HUES6 (cell line): ENCODE results near the gene IFRD2.

Experiments
- H3K27ac ChIP-seq: 2 replicates; pipeline ENCODE4 v1.7.0; 2013; ENCODE audit warnings: low read depth, mild to moderate bottlenecking, low read length, inconsistent platforms
- H3K27me3 ChIP-seq: 2 replicates; pipeline ENCODE4 v1.6.1; 2013; ENCODE audit warnings: low read length; ENCODE audit not compliant: control insufficient read depth, insufficient read depth
- H3K36me3 ChIP-seq: 2 replicates; pipeline ENCODE4 v1.6.1; 2013; ENCODE audit warnings: low read length; ENCODE audit not compliant: control insufficient read depth, insufficient read depth
- H3K4me1 ChIP-seq: 2 replicates; pipeline ENCODE4 v1.6.1; 2013; ENCODE audit warnings: low read length; ENCODE audit not compliant: control insufficient read depth, insufficient read depth
- H3K4me3 ChIP-seq: 2 replicates; pipeline ENCODE4 v1.5.1; 2013; ENCODE audit warnings: low read depth, low read length
- H3K9ac ChIP-seq: one replicate; pipeline ENCODE4 v1.6.1; 2013; ENCODE audit warnings: mild to moderate bottlenecking, low read length
- H3K9me3 ChIP-seq: 2 replicates; pipeline ENCODE4 v1.6.1; 2013; ENCODE audit warnings: low read depth, low read length; ENCODE audit not compliant: control insufficient read depth, insufficient read depth

The IFRD2 gene, protein sequence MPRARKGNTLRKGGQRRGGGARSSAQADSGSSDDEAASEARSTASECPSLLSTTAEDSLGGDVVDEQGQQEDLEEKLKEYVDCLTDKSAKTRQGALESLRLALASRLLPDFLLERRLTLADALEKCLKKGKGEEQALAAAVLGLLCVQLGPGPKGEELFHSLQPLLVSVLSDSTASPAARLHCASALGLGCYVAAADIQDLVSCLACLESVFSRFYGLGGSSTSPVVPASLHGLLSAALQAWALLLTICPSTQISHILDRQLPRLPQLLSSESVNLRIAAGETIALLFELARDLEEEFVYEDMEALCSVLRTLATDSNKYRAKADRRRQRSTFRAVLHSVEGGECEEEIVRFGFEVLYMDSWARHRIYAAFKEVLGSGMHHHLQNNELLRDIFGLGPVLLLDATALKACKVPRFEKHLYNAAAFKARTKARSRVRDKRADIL

DNA sequence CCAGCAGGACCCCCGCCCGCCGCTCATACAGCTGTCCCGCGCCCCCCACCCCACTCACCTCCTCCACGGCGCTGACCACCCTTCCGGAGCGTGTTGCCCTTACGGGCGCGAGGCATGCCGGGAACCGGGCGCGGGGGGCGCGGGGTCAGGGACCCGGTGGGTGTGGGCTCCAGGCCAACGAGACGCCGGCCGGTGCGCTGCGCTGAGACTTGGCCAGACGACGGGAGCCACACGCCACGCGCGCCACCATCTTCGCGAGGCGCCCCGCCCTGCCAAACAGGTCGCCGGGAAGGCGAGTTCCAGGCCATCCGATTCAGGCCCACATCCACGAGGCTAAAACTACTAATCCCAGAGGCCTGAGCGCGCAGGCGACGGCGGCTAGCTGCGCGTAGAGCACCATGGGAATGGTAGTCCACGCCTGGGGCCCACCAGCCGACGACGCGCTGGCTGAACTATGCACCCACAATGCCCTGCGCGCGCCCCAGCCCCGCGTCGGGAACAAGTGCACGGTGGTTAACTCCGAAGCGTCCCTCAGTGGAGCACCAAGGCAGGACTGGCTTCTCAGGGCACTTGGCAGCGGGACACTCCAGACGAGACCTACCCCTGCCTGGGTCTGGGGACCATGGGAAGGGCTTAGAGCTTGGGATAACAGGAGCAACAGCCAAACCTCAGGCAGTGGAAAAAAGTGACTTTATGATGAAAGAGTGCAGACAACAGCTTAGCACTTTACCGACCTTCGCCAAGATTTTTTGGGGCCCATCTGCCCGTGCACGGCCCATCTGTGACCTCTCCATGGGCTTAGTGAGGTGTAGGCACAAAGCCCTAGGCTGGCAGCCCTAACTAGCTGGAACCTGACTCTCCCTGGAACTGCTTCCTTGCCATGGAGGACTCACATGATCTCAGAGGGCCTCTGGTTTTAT is at the start of gene IFRD2:
Gene IFRD2, minus strand, starts transcription at position 271 of the 920 bp plus-strand sequence. Its CDS starts 155 bp downstream, at position 116.
- peaks cover 4% of the 10 kb centered on the region for H3K4me1 ChIP-seq
- no peaks in the 10 kb centered on the region for H3K27me3 ChIP-seq
- peak within 1 kb of the TSS; percentile 97 for H3K4me3 ChIP-seq
- H3K9ac ChIP-seq, result peak within 1 kb of the TSS; percentile 93
- peaks cover 38% of the 10 kb centered on the region for H3K36me3 ChIP-seq
- peak within 1 kb of the TSS; percentile 79; the same call in 1 of the 2 replicates for H3K27ac ChIP-seq
- H3K9me3 ChIP-seq, result no peaks in the 10 kb centered on the region

DNA sequence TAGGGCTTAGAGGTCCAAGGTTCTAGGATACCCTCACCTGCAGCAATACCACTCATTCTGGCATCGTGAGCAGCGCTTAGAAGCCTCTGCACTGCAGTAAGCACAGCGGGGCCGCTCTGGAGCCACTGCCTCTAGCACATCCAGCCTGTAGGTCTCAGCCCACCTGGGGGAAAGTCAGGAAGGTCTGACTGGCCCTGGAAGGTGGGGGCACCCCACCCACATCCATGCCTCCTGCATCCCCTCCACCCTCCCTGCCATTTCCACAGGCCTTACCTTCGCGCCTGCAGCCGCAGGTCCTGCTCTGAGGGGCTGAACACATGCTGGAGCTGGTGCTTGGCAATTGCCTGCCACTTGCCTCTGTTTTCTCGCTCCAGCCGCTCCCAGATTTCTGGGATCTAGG is 49.3 kb upstream of the IFRD2 start:
- no peaks in the 10 kb centered on the region for H3K9me3 ChIP-seq
- peaks cover 23% of the 10 kb centered on the region for H3K4me1 ChIP-seq
- no peak overlapping the region for H3K4me3 ChIP-seq
- peaks cover 68% of the 10 kb centered on the region for H3K27me3 ChIP-seq
- H3K36me3 ChIP-seq, result no peaks in the 10 kb centered on the region
- H3K9ac ChIP-seq, result no peak overlapping the region
- H3K27ac ChIP-seq, result no peak overlapping the region

DNA sequence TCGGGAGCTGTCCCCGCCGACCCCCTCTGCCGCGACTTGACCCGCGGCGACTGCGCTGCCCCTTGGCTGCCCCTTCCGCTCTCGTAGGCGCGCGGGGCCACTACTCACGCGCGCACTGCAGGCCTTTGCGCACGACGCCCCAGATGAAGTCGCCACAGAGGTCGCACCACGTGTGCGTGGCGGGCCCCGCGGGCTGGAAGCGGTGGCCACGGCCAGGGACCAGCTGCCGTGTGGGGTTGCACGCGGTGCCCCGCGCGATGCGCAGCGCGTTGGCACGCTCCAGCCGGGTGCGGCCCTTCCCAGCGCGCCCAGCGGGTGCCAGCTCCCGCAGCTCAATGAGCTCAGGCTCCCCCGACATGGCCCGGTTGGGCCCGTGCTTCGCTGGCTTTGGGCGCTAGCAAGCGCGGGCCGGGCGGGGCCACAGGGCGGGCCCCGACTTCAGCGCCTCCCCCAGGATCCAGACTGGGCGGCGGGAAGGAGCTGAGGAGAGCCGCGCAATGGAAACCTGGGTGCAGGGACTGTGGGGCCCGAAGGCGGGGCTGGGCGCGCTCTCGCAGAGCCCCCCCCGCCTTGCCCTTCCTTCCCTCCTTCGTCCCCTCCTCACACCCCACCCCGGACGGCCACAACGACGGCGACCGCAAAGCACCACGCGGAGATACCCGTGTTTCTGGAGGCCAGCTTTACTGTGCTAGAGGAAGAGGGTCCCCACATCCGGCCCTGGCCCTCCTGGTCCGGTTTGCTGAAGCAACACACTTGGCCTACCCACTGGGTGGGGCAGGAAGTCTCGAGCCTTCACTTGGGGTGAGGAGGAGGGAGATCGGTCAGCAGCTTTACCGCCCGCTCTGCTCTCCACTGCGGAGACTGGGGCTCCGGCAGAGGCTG is 48.5 kb upstream of the IFRD2 start, which contains the start of gene RASSF1:
Gene RASSF1, minus strand, starts transcription at position 389 of the 882 bp plus-strand sequence. Its CDS starts 31 bp downstream, at position 358.
- Histone ChIP-seq H3K27ac (no peak within 1 kb of the TSS), H3K4me3 (peak within 1 kb of the TSS; percentile 59)

DNA sequence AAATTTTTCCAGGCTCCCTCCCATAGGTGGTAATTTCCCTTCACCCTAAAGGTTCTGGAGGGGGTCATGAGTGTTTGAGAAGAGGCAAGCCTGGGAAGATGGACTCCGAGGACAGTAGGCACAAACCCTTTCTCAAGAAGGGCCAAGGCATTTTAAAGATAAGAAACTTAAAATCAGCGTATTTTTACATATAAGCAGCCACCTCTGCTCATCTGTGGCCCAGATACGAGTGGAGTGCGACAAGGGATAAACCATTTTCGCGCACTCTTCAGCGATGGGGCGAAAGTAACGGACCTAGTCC is 47.9 kb upstream of the IFRD2 start:
- Histone ChIP-seq H3K36me3 (no peaks in the 10 kb centered on the region), H3K27ac (no peak overlapping the region), H3K4me1 (peaks cover 31% of the 10 kb centered on the region), H3K27me3 (peaks cover 61% of the 10 kb centered on the region), H3K4me3 (peak overlapping the region; percentile 59), H3K9me3 (no peaks in the 10 kb centered on the region), H3K9ac (no peak overlapping the region)

More for the DNA sequence above, 48.5 kb upstream of the IFRD2 start, which contains the start of gene RASSF1:
- peaks cover 64% of the 10 kb centered on the region for H3K27me3 ChIP-seq
- H3K4me1 ChIP-seq, result peaks cover 30% of the 10 kb centered on the region
- H3K36me3 ChIP-seq, result no peaks in the 10 kb centered on the region
- no peak within 1 kb of the TSS for H3K9ac ChIP-seq
- no peaks in the 10 kb centered on the region for H3K9me3 ChIP-seq

DNA sequence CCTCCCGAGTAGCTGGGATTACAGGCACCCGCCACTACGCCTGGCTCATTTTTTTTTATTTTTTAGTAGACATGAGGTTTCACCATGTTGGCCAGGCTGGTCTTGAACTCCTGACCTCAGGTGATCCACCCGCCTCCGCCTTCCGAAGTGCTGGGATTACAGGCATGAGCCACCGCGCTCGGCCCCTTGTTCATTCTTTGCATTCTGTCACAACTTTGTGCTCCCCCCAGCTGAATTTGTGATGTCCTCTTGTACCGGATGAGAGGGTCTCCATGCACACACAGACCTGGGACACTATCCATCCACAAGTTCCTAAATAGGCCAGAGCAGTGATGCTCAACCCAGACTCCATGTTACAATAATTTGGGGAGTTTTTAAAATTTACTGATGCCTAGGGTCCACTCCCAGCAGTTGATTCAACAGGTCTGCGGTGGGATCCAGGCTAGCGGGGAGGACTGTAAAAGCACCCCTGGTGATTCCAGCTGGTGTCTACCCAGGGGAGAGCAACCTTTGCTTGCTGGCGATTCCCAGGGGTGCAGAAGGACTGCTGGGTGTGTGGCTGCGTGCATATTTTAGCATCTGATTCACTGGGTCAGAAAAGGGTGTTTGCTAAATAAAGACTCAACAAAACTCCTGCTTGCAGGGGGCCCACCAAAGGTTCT is 47.4 kb upstream of the IFRD2 start:
- Histone ChIP-seq H3K9me3 (no peaks in the 10 kb centered on the region), H3K9ac (no peak overlapping the region), H3K27me3 (peaks cover 56% of the 10 kb centered on the region), H3K27ac (no peak overlapping the region), H3K4me1 (peaks cover 31% of the 10 kb centered on the region), H3K4me3 (peak overlapping the region; percentile 59; the same call in 1 of the 2 replicates), H3K36me3 (no peaks in the 10 kb centered on the region)

DNA sequence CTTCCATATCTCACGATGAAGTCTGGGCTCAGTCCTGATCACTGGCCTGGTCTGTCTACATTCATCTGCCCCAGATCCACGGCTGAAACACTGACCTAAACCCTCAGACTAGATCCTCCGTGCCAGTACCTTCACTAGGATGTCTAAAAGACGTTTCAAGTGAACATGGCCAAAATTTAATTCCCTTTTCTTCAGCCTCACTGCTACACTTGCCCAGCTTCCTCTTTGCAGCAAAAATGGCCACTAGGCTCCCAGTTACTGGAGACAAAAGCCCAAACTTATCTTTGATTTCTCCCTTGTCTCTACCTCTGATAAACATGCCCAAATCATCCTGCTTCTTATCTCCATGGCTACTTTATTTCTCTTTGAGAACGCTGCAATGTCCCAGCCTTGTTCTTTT is 46.7 kb upstream of the IFRD2 start:
- peaks cover 54% of the 10 kb centered on the region for H3K27me3 ChIP-seq
- no peaks in the 10 kb centered on the region for H3K9me3 ChIP-seq
- H3K9ac ChIP-seq, result no peak overlapping the region
- no peak overlapping the region for H3K27ac ChIP-seq
- H3K36me3 ChIP-seq, result peaks cover 3% of the 10 kb centered on the region; the same call in 1 of the 2 replicates
- peaks cover 35% of the 10 kb centered on the region for H3K4me1 ChIP-seq
- H3K4me3 ChIP-seq, result no peak overlapping the region

DNA sequence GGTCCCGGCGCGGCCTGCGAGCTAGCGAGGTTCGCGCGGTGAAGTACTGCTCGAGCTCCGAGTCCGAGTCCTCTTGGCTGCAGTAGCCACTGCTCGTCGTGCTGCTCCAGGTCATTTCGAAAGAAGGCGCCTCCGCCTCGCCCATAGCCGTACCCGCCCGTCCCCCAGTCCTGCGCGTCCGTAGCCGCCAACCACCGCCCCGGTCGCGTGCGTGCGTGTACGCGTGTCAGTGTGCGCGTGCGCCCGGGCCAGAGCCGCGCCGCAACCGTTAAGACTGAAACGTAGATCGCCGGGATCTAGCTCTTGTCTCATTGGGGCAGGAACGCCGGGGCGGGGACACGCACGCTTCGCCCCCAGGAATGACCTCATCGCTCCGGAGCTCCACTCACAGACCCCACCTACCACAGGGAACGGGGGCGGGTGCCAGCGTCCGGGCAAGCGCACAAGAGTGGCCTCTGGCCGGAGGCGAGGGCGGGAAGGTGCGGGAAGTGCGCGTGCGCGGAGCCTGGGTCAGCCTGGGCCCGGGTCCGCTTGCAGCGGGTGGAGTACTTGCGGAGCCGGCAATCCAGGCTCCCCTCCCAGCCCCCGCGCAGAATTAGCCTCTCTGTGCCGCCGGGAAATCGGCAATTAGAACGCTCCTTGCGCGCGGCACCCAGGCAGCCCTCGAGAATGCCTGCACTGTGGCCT is 45.1 kb upstream of the IFRD2 start:
- peaks cover 8% of the 10 kb centered on the region for H3K36me3 ChIP-seq
- H3K27ac ChIP-seq, result peak overlapping the region; percentile 90
- peak overlapping the region; percentile 95 for H3K9ac ChIP-seq
- H3K9me3 ChIP-seq, result no peaks in the 10 kb centered on the region
- H3K4me3 ChIP-seq, result peak overlapping the region; percentile 89
- peaks cover 35% of the 10 kb centered on the region for H3K4me1 ChIP-seq
- peaks cover 39% of the 10 kb centered on the region for H3K27me3 ChIP-seq

DNA sequence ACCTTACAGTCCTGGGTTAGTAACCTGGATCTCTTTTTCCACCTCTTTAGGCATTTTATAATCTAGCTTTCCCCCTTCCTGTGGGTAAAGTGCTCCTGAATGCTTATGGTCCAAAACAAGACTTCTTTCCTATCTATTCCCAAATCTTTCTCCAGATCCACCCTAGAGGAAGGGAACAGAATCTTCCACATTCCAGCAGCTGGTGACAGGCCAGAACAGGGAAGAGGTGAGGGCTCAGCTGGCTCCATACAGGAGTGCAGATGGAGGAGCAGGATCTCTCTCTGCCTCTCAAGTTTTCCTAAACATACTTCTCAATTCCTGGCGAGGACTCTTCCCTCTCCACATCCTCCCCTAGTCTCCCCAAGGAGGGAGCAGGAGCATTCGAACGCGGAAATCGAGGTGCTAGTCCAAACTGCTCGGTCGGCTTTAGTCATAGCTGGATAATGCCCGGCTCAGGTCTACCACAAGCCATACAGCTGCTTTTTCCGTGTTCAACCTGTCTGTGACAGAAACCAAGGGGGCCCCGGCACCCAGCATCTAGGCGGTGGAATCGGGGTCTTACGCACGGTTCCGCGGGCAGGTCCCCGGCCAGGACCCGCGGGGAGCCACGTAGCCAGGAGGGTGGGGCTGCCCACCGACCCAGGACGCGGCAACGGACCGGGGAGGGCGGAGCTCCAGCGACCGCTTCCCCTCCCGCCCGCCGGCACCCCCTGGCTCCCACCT is 44.4 kb upstream of the IFRD2 start:
- peaks cover 35% of the 10 kb centered on the region for H3K4me1 ChIP-seq
- peaks cover 32% of the 10 kb centered on the region for H3K27me3 ChIP-seq
- peaks cover 15% of the 10 kb centered on the region for H3K36me3 ChIP-seq
- peak overlapping the region; percentile 90; the same call in 1 of the 2 replicates for H3K27ac ChIP-seq
- H3K9me3 ChIP-seq, result no peaks in the 10 kb centered on the region
- peak overlapping the region; percentile 95 for H3K9ac ChIP-seq
- peak overlapping the region; percentile 89 for H3K4me3 ChIP-seq

DNA sequence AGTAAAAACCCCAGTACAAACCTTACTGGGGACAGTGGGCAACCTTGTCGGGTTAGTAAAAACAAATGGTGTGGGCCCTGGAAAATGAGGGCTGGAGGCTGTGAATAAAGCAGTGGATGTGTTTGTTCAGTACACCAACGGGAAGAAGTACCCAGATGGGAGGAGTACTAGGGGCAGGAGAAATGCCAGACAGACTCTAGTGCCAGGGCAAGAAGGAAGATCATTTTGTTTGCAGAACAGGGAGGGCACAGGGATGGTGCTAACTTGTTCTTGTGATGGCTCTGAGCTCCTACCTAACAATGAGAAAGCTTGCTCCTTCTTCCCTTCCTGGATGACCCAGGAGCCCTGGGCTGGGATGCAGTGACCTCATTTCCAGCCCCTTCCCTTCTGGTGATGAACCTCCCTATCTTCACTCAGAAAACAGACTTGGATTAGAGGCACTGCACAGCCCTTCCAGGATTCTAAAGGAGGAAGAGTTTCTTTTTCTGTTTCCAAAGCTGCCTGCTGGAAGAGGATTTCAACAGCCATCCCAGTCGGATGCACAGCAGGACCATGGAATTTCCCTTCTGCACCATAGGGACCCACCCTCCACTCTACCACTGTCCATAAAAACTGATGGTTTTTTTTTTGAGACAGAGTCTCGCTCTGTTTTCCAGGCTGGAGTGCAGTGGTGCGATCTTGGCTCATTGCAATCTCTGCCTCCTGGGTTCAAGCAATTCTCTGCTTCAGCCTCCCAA is 42.3 kb upstream of the IFRD2 start:
- H3K27ac ChIP-seq, result no peak overlapping the region

More for the DNA sequence above, 42.3 kb upstream of the IFRD2 start:
- Histone ChIP-seq H3K4me3 (no peak overlapping the region), H3K4me1 (peaks cover 23% of the 10 kb centered on the region), H3K36me3 (peaks cover 36% of the 10 kb centered on the region), H3K9ac (no peak overlapping the region), H3K27me3 (peaks cover 11% of the 10 kb centered on the region), H3K9me3 (no peaks in the 10 kb centered on the region)
